Amniotic epithelial cell (primary cell): Measurements from ENCODE around the gene SLITRK3.
A peak's percentile ranks its signal among the peaks of the same experiment; 100 is the strongest.
"Not testable (repeated sequence)": the region's sequence is repeated elsewhere in the genome, so short reads cannot be mapped to it uniquely, and the experiment has no call there.

Experiments used
- DNase-seq: peaks from one replicate; pipeline ENCODE4 v3.0.0-alpha.2; 2010; ENCODE audit warnings: low read depth

SLITRK3 gene

GRCh38 chr3:165192610-165193192 lies 3.5 kb downstream of the SLITRK3 start:
- no peak for DNase-seq

- DNase-seq: no peak
These were observed 4.7 kb downstream of the SLITRK3 start for GRCh38 chr3:165191491-165191890.

GRCh38 chr3:165188452-165188851 lies 7.7 kb downstream of the SLITRK3 start:
- no peak for DNase-seq

GRCh38 chr3:165185707-165186327 lies 10.4 kb downstream of the SLITRK3 start:
- DNase-seq: peak; percentile 61

GRCh38 chr3:165181556-165181955 lies 14.6 kb downstream of the SLITRK3 start:
- DNase-seq: peak; percentile 21

- DNase-seq: no peak
These were observed 25.9 kb downstream of the SLITRK3 start for GRCh38 chr3:165170236-165170635.

- DNase-seq: no peak
These were observed 26.8 kb downstream of the SLITRK3 start for GRCh38 chr3:165169368-165169767.

GRCh38 chr3:165162883-165163282 lies 33.3 kb downstream of the SLITRK3 start:
- no peak for DNase-seq

GRCh38 chr3:165159760-165160421 lies 36.3 kb downstream of the SLITRK3 start:
- peak; percentile 11 for DNase-seq

GRCh38 chr3:165158011-165158410 lies 38.2 kb downstream of the SLITRK3 start:
- no peak for DNase-seq

GRCh38 chr3:165156757-165157420 lies 39.3 kb downstream of the SLITRK3 start:
- no peak for DNase-seq

- DNase-seq: no peak
These were observed 47.2 kb downstream of the SLITRK3 start for GRCh38 chr3:165148876-165149441.

GRCh38 chr3:165144271-165144670 lies 51.9 kb downstream of the SLITRK3 start:
- no peak for DNase-seq

GRCh38 chr3:165139918-165140317 lies 56.3 kb downstream of the SLITRK3 start:
- not testable (repeated sequence) for DNase-seq
